Calu3 (cell line): ENCODE data around the gene BRAT1. TPM values are rescaled to one million over a fixed set of nuclear protein-coding genes. Genes with fewer than 3 reads are reported as not detected.

Source experiments
- BruUV-seq: library from RNA; stranded (reverse); fragments of 400-500 nt; replicated peaks from 2 replicates; lab custom pipeline; 2021; lab: Mats Ljungman, UMichigan
- CTCF ChIA-PET: fragments of 300-600 bp; sonication (Branson Sonifier 250); formaldehyde crosslinking; loops from one replicate; lab custom pipeline; 2022; ENCODE audit warnings: antibody characterized with exemption; lab: Charles Lee
- DNase-seq: peaks from one replicate; pipeline ENCODE4 v3.0.0; 2022
- H3K27ac Mint-ChIP-seq: one replicate; pipeline ENCODE4 v1.8.0; 2022; ENCODE audit warnings: mixed read lengths; ENCODE audit not compliant: unreplicated experiment
- H3K27me3 Mint-ChIP-seq: one replicate; pipeline ENCODE4 v1.8.0; 2022; ENCODE audit warnings: mixed read lengths; ENCODE audit not compliant: unreplicated experiment
- H3K36me3 Mint-ChIP-seq: one replicate; pipeline ENCODE4 v1.8.0; 2022; ENCODE audit warnings: mild to moderate bottlenecking, moderate library complexity, mixed read lengths; ENCODE audit not compliant: insufficient read depth, unreplicated experiment
- H3K4me1 Mint-ChIP-seq: one replicate; pipeline ENCODE4 v1.8.0; 2022; ENCODE audit warnings: mild to moderate bottlenecking, low read depth, mixed read lengths; ENCODE audit not compliant: unreplicated experiment
- H3K4me3 Mint-ChIP-seq: one replicate; pipeline ENCODE4 v1.8.0; 2022; ENCODE audit warnings: mild to moderate bottlenecking, low read depth, moderate library complexity, mixed read lengths; ENCODE audit not compliant: unreplicated experiment
- H3K9me3 Mint-ChIP-seq: one replicate; pipeline ENCODE4 v1.8.0; 2022; ENCODE audit warnings: low read depth, mixed read lengths; ENCODE audit not compliant: unreplicated experiment
- intact Hi-C: fragments of 100-400 bp; cut with micrococcal nuclease; formaldehyde crosslinking; loops from one replicate; pipeline ENCODE4 v1.10.0; 2022; ENCODE audit not compliant: unreplicated experiment
- total RNA-seq: library from RNA; stranded (reverse); gene quantifications from 2 replicates; pipeline ENCODE4 v1.2.3, GENCODE V29; 2022
- TF ChIP-seq, protein P1 (sequence below): fragments of 200-600 bp; IDR thresholded peaks from one replicate; pipeline ENCODE4 v1.8.0; 2022; ENCODE audit warnings: antibody characterized with exemption; ENCODE audit not compliant: unreplicated experiment

Gene BRAT1
- total RNA-seq, 1 experiment from 2014 or later = 59.6 TPM

- Mint-ChIP-seq H3K4me1 (no peaks in the 10 kb centered on the region), H3K4me3 (no peak overlapping the region), H3K27me3 (no peaks in the 10 kb centered on the region), H3K27ac (no peak overlapping the region), H3K36me3 (peaks cover 86% of the 10 kb centered on the region), H3K9me3 (no peaks in the 10 kb centered on the region)
- CTCF ChIA-PET = interaction anchor here (1.7 kb wide), 1 partner anchor 10 kb away, joined by 4 read pairs; no protein-coding TSS in a partner anchor
- BruUV-seq = no TSS peak
- intact Hi-C loops = no loop called here
- TF ChIP-seq, protein P1, sequence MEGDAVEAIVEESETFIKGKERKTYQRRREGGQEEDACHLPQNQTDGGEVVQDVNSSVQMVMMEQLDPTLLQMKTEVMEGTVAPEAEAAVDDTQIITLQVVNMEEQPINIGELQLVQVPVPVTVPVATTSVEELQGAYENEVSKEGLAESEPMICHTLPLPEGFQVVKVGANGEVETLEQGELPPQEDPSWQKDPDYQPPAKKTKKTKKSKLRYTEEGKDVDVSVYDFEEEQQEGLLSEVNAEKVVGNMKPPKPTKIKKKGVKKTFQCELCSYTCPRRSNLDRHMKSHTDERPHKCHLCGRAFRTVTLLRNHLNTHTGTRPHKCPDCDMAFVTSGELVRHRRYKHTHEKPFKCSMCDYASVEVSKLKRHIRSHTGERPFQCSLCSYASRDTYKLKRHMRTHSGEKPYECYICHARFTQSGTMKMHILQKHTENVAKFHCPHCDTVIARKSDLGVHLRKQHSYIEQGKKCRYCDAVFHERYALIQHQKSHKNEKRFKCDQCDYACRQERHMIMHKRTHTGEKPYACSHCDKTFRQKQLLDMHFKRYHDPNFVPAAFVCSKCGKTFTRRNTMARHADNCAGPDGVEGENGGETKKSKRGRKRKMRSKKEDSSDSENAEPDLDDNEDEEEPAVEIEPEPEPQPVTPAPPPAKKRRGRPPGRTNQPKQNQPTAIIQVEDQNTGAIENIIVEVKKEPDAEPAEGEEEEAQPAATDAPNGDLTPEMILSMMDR = no peak
- no peak for DNase-seq
These were observed 26.8 kb upstream of the BRAT1 start for GRCh38 chr7:2582006-2582735.

GRCh38 chr7:2580636-2581035, 25.3 kb upstream of the BRAT1 start:
- Mint-ChIP-seq H3K36me3 (peaks cover 84% of the 10 kb centered on the region), H3K9me3 (no peaks in the 10 kb centered on the region), H3K27me3 (no peaks in the 10 kb centered on the region), H3K4me1 (no peaks in the 10 kb centered on the region), H3K27ac (no peak overlapping the region), H3K4me3 (no peak overlapping the region)
- intact Hi-C loops = no loop called here
- CTCF ChIA-PET = interaction anchor here (0.7 kb wide), 1 partner anchor 10 kb away, joined by 3 read pairs; no protein-coding TSS in a partner anchor
- no peak for DNase-seq
- no TSS peak for BruUV-seq
- TF ChIP-seq, protein P1 = no peak

DNA sequence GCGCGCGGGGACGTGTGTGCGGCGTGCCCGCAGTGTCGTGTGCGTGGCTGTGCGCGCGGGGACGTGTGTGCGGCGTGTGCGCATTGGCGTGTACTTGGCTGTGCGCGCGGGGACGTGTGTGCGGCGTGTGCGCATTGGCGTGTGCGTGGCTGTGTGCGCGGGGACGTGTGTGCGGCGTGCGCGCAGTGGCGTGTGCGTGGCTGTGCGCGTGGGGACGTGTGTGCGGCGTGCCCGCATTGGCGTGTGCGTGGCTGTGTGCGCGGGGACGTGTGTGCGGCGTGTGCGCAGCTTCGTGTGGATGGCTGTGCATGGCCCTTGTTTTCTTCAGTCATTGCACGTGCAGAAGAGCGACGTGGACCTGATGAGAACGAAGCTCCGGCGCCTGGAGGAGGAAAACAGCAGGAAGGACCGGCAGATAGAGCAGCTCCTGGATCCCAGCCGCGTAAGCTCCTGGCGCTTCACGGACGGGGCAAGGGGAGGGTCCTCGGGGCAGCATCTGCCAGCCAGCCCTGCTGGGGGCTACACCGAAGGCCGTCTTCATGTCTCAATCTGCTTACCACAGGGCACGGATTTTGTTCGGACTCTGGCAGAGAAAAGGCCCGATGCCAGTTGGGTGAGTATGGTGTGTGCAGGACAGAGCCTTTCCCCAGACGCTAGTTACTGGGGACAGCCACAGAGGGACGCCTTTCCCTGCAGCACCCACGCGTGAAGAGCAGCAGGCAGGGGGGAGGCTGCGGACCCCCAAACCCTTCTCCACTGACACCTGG, 22.8 kb upstream of the BRAT1 start:
- peaks cover 20% of the 10 kb centered on the region for H3K4me1 Mint-ChIP-seq
- CTCF ChIA-PET = interaction anchor here (0.6 kb wide), 1 partner anchor 53 kb away, joined by 5 read pairs; no protein-coding TSS in a partner anchor
- TF ChIP-seq, protein P1 = no peak
- H3K36me3 Mint-ChIP-seq = peaks cover 86% of the 10 kb centered on the region
- no TSS peak for BruUV-seq
- no peaks in the 10 kb centered on the region for H3K27me3 Mint-ChIP-seq
- no peak overlapping the region for H3K4me3 Mint-ChIP-seq
- no peak for DNase-seq
- intact Hi-C loops = no loop called here
- no peak overlapping the region for H3K27ac Mint-ChIP-seq
- no peaks in the 10 kb centered on the region for H3K9me3 Mint-ChIP-seq

DNA sequence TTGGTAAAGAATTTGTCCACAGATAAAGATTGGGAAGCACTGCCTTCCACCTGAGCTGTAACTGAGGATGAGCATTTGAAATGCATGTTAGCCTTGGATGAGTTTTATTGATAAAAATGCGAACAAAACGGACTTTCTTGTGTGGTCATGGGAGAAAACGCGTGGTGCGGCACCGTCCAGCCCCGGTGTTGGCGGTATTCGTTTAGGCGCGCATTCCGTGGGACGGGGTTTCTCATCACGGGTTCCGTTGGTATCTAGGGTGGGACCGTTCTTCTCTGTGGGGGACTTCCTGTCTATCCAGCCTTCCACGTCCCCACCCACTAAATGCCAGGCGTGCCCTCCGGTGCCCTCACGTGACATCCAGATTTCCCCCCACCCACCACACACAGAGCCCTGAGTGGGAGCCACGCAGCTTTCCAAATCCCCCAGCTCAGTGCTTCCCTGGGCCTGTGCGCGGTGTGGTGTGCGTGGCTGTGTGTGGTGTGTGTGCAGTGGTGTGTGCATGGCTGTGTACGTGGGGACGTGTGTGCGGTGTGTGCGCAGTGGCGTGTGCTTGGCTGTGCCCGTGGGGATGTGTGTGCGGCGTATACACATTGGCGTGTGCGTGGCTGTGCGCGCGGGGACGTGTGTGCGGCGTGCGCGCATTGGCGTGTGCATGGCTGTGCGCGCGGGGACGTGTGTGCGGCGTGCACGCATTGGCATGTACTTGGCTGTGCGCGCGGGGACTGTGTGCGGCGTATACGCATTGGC, 21.6 kb upstream of the BRAT1 start:
- peaks cover 86% of the 10 kb centered on the region for H3K36me3 Mint-ChIP-seq
- peaks cover 32% of the 10 kb centered on the region for H3K4me1 Mint-ChIP-seq
- DNase-seq = no peak
- H3K27me3 Mint-ChIP-seq = no peaks in the 10 kb centered on the region
- H3K27ac Mint-ChIP-seq = peak overlapping the region; percentile 52
- TF ChIP-seq, protein P1 = no peak
- no peaks in the 10 kb centered on the region for H3K9me3 Mint-ChIP-seq
- BruUV-seq = no TSS peak
- H3K4me3 Mint-ChIP-seq = no peak overlapping the region
- CTCF ChIA-PET = no interaction called here
- intact Hi-C loops = no loop called here
